HCT116 (cell line): ENCODE results near the gene HOXD8. TPM values are rescaled to one million over a fixed set of nuclear protein-coding genes. Genes with fewer than 3 reads are reported as not detected.

ENCODE experiments used
- ATAC-seq: fragments of 200-7000 bp; cut with Tn5 transposase; 2 replicates; pipeline ENCODE4 v1.9.1; 2020; ENCODE audit warnings: mild to moderate bottlenecking, moderate library complexity
- BruUV-seq: library from RNA; stranded (reverse); fragments of 400-500 nt; replicated peaks from 2 replicates; lab custom pipeline; 2021; lab: Mats Ljungman, UMichigan
- CTCF ChIA-PET: fragments of 300-600 bp; sonication (Branson Sonifier 250); formaldehyde crosslinking; loops from one replicate; lab custom pipeline; 2021; ENCODE audit warnings: antibody characterized with exemption; lab: Charles Lee
- POLR2A ChIA-PET: fragments of 300-600, 350-600 bp; sonication (Branson Sonifier 250); formaldehyde crosslinking; loops from one replicate; lab custom pipeline; 2021; ENCODE audit warnings: antibody characterized with exemption; lab: Charles Lee
- RAD21 ChIA-PET, 2 experiments: fragments of 300-600 bp; sonication (Branson Sonifier 250); formaldehyde crosslinking; loops; one replicate each; lab custom pipeline; 2023; ENCODE audit warnings: low total read pairs in 2 of 2; ENCODE audit not compliant: uncharacterized antibody in 2 of 2, unreplicated experiment in 2 of 2, low non-redundant PET in 1 of 2; lab: Charles Lee
- DNase-seq: peaks from one replicate; pipeline ENCODE4 v3.0.0-alpha.2; 2010; ENCODE audit warnings: low read depth, low spot score
- H2AFZ ChIP-seq: fragments of 200-600 bp; shearing (Covaris generic), sonication (generic); 2 replicates; pipeline ENCODE4 v1.6.1; 2017; ENCODE audit warnings: low read depth, mixed run types, mixed read lengths, antibody characterized with exemption, low read length; ENCODE audit not compliant: poor library complexity, severe bottlenecking
- H3K27ac ChIP-seq: 2 replicates; pipeline ENCODE4 v1.5.1; 2012; ENCODE audit warnings: low read depth, low read length
- H3K27me3 ChIP-seq: fragments of 200-600 bp; sonication (generic); 2 replicates; pipeline ENCODE4 v1.6.1; 2016; ENCODE audit warnings: mixed run types, low read length, mixed read lengths; ENCODE audit not compliant: insufficient read depth
- H3K36me3 ChIP-seq, 2 experiments: fragments of 200-500 bp in 1 of 2; fragments of 200-600 bp in 1 of 2; sonication (Bioruptor generic) in 1 of 2; sonication (generic) in 1 of 2; 2 replicates each; pipeline versions ENCODE4 v1.5.1 to v1.6.1; 2014 to 2016; ENCODE audit warnings: low read length in 2 of 2, inconsistent platforms in 1 of 2, mixed read lengths in 1 of 2, mixed run types in 1 of 2; ENCODE audit not compliant: insufficient read depth in 2 of 2, control insufficient read depth in 1 of 2
- H3K4me1 ChIP-seq, 2 experiments: fragments of 200-600 bp in 1 of 2; sonication (generic) in 1 of 2; 2 replicates each; pipeline versions ENCODE4 v1.5.1 to v1.6.1; 2012 to 2017; ENCODE audit warnings: low read length in 2 of 2, inconsistent platforms in 1 of 2, mild to moderate bottlenecking in 1 of 2, mixed read lengths in 1 of 2, mixed run types in 1 of 2, moderate library complexity in 1 of 2; ENCODE audit not compliant: insufficient read depth in 2 of 2, control insufficient read depth in 1 of 2
- H3K4me2 ChIP-seq: fragments of 200-600 bp; sonication (generic); 2 replicates; pipeline ENCODE4 v1.6.1; 2017; ENCODE audit warnings: mixed run types, low read length, mixed read lengths
- H3K4me3 ChIP-seq, 2 experiments: fragments of 200-600 bp in 1 of 2; sonication (generic) in 1 of 2; replicated peaks in 1 of 2; 2 replicates each; pipeline ENCODE4 v1.5.1; 2011 to 2016; ENCODE audit warnings: low read length in 2 of 2, control low read depth in 1 of 2, low read depth in 1 of 2, mild to moderate bottlenecking in 1 of 2, mixed read lengths in 1 of 2, mixed run types in 1 of 2
- H3K79me2 ChIP-seq: fragments of 200-600 bp; sonication (generic); 2 replicates; pipeline ENCODE4 v1.6.1; 2017; ENCODE audit warnings: mild to moderate bottlenecking, mixed run types, low read length, moderate library complexity, mixed read lengths; ENCODE audit not compliant: insufficient read depth
- H3K9ac ChIP-seq: fragments of 200-600 bp; sonication (generic); 2 replicates; pipeline ENCODE4 v1.6.1; 2016; ENCODE audit warnings: low read length, mixed read lengths
- H3K9me2 ChIP-seq: fragments of 200-600 bp; sonication (generic), shearing (Covaris generic); 2 replicates; pipeline ENCODE4 v1.6.1; 2017; ENCODE audit warnings: mixed run types, mild to moderate bottlenecking, moderate library complexity; ENCODE audit not compliant: insufficient read depth
- H3K9me3 ChIP-seq, 2 experiments: fragments of 200-500 bp in 1 of 2; fragments of 200-600 bp in 1 of 2; sonication (Bioruptor generic) in 1 of 2; sonication (generic) in 1 of 2; 2 replicates each; pipeline ENCODE4 v1.6.1; 2014 to 2017; ENCODE audit warnings: low read length in 2 of 2, mixed read lengths in 2 of 2, inconsistent platforms in 1 of 2, low read depth in 1 of 2, mild to moderate bottlenecking in 1 of 2, mixed run types in 1 of 2, moderate library complexity in 1 of 2; ENCODE audit not compliant: control insufficient read depth in 1 of 2, insufficient read depth in 1 of 2
- H4K20me1 ChIP-seq: fragments of 200-600 bp; sonication (generic), shearing (Covaris generic); 2 replicates; pipeline ENCODE4 v1.6.1; 2017; ENCODE audit warnings: mixed run types, mild to moderate bottlenecking, moderate library complexity; ENCODE audit not compliant: insufficient read depth
- CEBPB ChIP-seq: IDR thresholded peaks from 2 replicates; pipeline ENCODE4 v1.6.1; 2012; ENCODE audit warnings: low read depth
- CTCF ChIP-seq, 3 experiments: fragments of 200-600 bp in 1 of 3; sonication (generic) in 1 of 3; IDR thresholded peaks in 2 of 3; conservative IDR thresholded peaks in 1 of 3; 2 replicates each; pipeline ENCODE4 v1.5.1; 2012 to 2017; ENCODE audit warnings: low read depth in 2 of 3, low read length in 2 of 3, antibody characterized with exemption in 1 of 3, borderline replicate concordance in 1 of 3, control low read depth in 1 of 3, mild to moderate bottlenecking in 1 of 3, mixed read lengths in 1 of 3, mixed run types in 1 of 3, moderate library complexity in 1 of 3; ENCODE audit not compliant: insufficient read depth in 1 of 3
- EGR1 ChIP-seq: IDR thresholded peaks from 2 replicates; pipeline ENCODE4 v1.6.1; 2012; ENCODE audit warnings: low read depth
- EZH2 ChIP-seq: fragments of 200-600 bp; sonication (generic); IDR thresholded peaks from 2 replicates; pipeline ENCODE4 v1.6.1; 2017; ENCODE audit warnings: antibody characterized with exemption, mixed run types
- JUND ChIP-seq: IDR thresholded peaks from 2 replicates; pipeline ENCODE4 v1.6.1; 2012
- MAX ChIP-seq: IDR thresholded peaks from 2 replicates; pipeline ENCODE4 v1.6.1; 2012
- SRF ChIP-seq: IDR thresholded peaks from 2 replicates; pipeline ENCODE4 v1.6.1; 2012; ENCODE audit warnings: low read depth
- TCF7L2 ChIP-seq: IDR thresholded peaks from 2 replicates; pipeline ENCODE4 v1.7.0; 2011; ENCODE audit warnings: borderline replicate concordance, inconsistent platforms; ENCODE audit not compliant: insufficient read depth, insufficient read length; ENCODE audit errors: extremely low read depth
- YY1 ChIP-seq: IDR thresholded peaks from 2 replicates; pipeline ENCODE4 v1.6.1; 2011; ENCODE audit warnings: low read length, low read depth, moderate library complexity, mild to moderate bottlenecking; ENCODE audit not compliant: insufficient replicate concordance; ENCODE audit errors: extremely low read depth
- intact Hi-C: fragments of 100-400 bp; cut with micrococcal nuclease; formaldehyde crosslinking; loops from 2 replicates; pipeline ENCODE4 v1.10.0; 2022
- total RNA-seq: library from RNA; stranded (reverse); gene quantifications from one replicate; pipeline ENCODE4 v1.2.1, GENCODE V29; 2021; ENCODE audit not compliant: unreplicated experiment

HOXD8 gene
- total RNA-seq, 1 experiment from 2014 or later, result 6.0 TPM

GRCh38 chr2:176172895-176173566 lies 43.5 kb downstream of the HOXD8 start:
- ChIA-PET RAD21 (no interaction called here), CTCF (no interaction called here), POLR2A (interaction anchor here (0.9 kb wide), 1 partner anchor 11 kb away, joined by 3 read pairs; no protein-coding TSS in a partner anchor)
- H4K20me1 ChIP-seq, result no peaks in the 10 kb centered on the region
- no peak overlapping the region for H3K4me3 ChIP-seq
- H3K27me3 ChIP-seq, result no peaks in the 10 kb centered on the region
- no peaks in the 10 kb centered on the region for H3K36me3 ChIP-seq
- no peaks in the 10 kb centered on the region for H3K4me1 ChIP-seq
- no peak overlapping the region for H3K4me2 ChIP-seq
- H3K79me2 ChIP-seq, result no peaks in the 10 kb centered on the region
- no TSS peak for BruUV-seq
- no peak for ATAC-seq
- no peak for TF ChIP-seq CEBPB
- TF ChIP-seq YY1, result no peak
- TF ChIP-seq CTCF (IDR thresholded peaks at IDR 0.05 in 2 of 3, conservative IDR thresholded peaks at IDR 0.05 in 1 of 3; ENCODE audit: borderline replicate concordance in 1 of 3, insufficient read depth in 1 of 3, low read depth in 2 of 3, low read length in 2 of 3), result no peak
- no peak for TF ChIP-seq MAX
- no peak for TF ChIP-seq EZH2
- no peak for TF ChIP-seq EGR1
- no peak for TF ChIP-seq JUND
- no peak for TF ChIP-seq TCF7L2
- no peak for TF ChIP-seq SRF
- no peak overlapping the region for H3K27ac ChIP-seq
- no peak overlapping the region for H3K9ac ChIP-seq
- H2AFZ ChIP-seq, result no peak overlapping the region
- intact Hi-C loops, result no loop called here
- DNase-seq, result no peak
- H3K9me2 ChIP-seq, result no peaks in the 10 kb centered on the region
- H3K9me3 ChIP-seq, result no peaks in the 10 kb centered on the region
